ENCODE data around the gene JPH2. TPM values are rescaled to one million over a fixed set of nuclear protein-coding genes. Genes with fewer than 3 reads are reported as not detected.

Gene JPH2
- total and polyA plus RNA-seq, 2 donors, result 40.5 to 83.5 TPM

DNA sequence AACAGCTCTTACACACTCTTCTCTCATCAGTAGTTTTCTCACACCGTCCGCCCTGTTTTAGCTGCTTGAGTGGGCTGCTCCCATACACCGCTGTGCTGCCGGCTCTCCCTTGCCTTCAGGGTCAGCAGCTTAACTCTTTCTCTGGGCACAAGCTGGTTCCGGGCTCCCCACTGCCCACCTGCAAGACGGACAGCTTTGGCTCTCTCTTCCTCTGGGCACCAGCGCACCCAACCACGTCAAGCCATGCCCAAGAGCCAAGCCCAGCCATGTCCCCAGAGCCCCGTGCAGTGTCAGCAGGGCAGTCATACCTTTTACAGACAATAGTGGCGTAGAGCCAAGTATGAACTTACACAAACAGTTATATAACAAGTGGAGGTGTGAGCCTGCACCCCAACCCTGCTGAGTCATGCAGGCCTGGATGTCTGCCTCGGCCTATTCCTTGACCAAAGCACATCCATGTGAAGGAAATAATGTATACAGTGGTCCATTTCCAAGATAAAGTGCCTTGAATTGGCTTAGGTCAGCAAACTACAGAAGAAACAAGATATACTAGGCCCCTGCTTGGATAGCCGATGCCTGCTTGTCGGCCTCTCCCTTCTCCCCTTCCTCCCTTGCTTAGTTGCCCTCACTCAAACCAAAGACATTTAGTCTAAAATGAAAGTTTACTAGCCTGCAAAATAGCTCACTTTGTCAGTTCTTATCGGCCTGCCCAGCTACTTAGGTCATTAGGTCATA is 89.3 kb downstream of the JPH2 start:
- no peaks in the 10 kb centered on the region for H3K36me3 ChIP-seq (ENCODE audit: insufficient read depth)
- WGBS, result 56% methylated on average over 14 of the region's 14 CpGs
- DNase-seq (ENCODE audit: extremely low spot score), result no peak
- H3K4me3 ChIP-seq (ENCODE audit: low read depth, low read length), result no peak overlapping the region
- no peak overlapping the region for H3K27ac ChIP-seq (ENCODE audit: low read depth)
- H3K4me1 ChIP-seq (ENCODE audit: insufficient read depth), result no peaks in the 10 kb centered on the region

DNA sequence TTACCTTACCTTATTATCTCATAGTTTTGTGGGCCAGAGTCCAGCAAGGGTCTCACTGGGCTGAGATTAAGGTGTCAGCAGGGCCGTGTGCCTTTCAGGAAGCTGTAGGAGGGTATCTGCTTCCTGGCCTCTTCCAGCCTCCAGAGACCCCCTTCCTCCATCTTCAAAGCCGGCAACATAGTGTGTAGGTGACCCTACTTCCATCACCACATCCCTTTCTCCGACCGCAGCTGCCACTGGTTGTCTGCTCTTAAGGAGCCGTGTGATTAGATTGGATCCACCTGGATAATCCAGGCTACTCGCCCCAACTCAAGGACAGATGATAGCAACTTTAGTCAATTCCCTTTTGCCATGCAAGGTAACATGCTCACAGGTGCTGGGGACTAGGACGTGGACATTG is 91.2 kb downstream of the JPH2 start:
- no peak overlapping the region for H3K27ac ChIP-seq (ENCODE audit: low read depth)
- no peak for DNase-seq (ENCODE audit: extremely low spot score)
- H3K4me3 ChIP-seq (ENCODE audit: low read depth, low read length), result no peak overlapping the region
- no peaks in the 10 kb centered on the region for H3K4me1 ChIP-seq (ENCODE audit: insufficient read depth)
- H3K36me3 ChIP-seq (ENCODE audit: insufficient read depth), result no peaks in the 10 kb centered on the region
- WGBS, result 69% methylated on average over 7 of the region's 7 CpGs

DNA sequence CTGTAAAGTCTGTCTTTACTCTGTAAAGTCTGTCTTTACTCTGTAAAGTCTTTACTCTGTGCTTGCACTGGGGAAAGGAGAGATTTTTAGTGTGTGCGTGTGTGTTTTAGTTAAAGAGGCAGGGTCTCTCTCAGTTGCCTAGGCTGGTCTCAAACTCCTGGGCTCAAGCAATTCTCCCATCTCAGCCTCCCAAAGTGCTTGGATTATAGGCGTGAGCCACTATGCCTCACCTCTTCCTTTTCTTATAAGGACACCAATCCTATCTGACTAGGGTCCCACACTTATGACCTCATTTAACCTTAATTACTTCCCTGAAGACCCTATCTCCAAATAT is 93.8 kb downstream of the JPH2 start:
- Histone ChIP-seq H3K36me3 (ENCODE audit: insufficient read depth) (no peaks in the 10 kb centered on the region), H3K4me1 (ENCODE audit: insufficient read depth) (no peaks in the 10 kb centered on the region), H3K4me3 (ENCODE audit: low read depth, low read length) (no peak overlapping the region), H3K27ac (ENCODE audit: low read depth) (no peak overlapping the region)
- 80% methylated on average over 2 of the region's 2 CpGs for WGBS
- no peak for DNase-seq (ENCODE audit: extremely low spot score)

DNA sequence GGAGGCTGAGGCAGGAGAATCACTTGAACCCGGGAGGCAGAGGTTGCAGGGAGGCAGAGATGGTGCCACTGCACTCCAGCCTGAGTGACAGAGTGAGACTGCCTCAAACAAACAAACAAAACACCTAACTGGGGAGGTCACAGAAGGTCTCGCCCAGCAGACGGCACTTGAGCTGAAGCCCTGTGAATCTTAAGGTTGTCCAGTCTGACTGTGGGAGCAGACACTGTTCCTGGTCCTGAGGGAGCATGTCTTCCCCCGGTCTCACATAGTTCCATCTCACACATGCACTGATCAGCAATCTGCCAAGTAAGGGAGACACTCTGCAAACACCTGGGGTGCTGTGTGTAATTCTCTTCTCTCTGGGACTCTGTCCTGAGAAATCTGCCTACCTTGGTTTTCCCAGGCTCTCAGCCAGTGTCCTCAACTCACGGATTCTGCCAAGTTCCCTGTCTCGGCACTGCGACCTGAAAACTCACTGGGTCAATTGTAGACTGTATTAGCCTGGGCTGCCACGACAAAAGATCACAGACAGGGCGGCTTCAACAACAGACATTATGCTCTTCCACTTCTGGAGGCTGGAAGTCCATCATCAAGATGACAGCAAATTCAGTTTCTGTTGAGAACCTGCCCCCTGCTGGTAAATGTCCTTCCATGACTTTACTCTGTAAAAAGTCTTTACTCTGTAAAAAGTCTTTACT is 94.3 kb downstream of the JPH2 start:
- no peak for DNase-seq (ENCODE audit: extremely low spot score)
- Histone ChIP-seq H3K4me3 (ENCODE audit: low read depth, low read length) (no peak overlapping the region), H3K27ac (ENCODE audit: low read depth) (no peak overlapping the region), H3K36me3 (ENCODE audit: insufficient read depth) (no peaks in the 10 kb centered on the region), H3K4me1 (ENCODE audit: insufficient read depth) (no peaks in the 10 kb centered on the region)
- 70% methylated on average over 9 of the region's 9 CpGs for WGBS

DNA sequence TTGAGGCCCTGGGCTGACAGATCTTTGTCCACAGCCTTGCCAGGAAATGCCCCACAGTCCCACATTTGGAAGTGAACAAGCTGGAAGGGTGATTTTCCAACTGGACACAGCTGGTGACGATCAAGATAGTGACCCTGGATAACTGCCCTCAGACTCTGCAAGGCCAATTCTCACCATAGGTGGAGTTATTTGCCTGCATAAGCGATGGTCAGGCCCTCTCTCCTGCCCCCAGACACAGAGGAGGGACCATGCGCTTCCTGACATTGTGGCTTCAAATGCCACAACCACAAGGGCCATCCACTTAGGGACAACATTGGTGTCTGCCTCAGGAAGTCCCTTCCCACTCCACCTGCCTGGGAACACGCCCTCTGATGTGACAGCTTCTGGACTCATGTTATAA is 96.0 kb downstream of the JPH2 start:
- DNase-seq (ENCODE audit: extremely low spot score), result no peak
- no peaks in the 10 kb centered on the region for H3K36me3 ChIP-seq (ENCODE audit: insufficient read depth)
- no peaks in the 10 kb centered on the region for H3K4me1 ChIP-seq (ENCODE audit: insufficient read depth)
- no peak overlapping the region for H3K4me3 ChIP-seq (ENCODE audit: low read depth, low read length)
- WGBS, result 55% methylated on average over 4 of the region's 4 CpGs
- no peak overlapping the region for H3K27ac ChIP-seq (ENCODE audit: low read depth)

DNA sequence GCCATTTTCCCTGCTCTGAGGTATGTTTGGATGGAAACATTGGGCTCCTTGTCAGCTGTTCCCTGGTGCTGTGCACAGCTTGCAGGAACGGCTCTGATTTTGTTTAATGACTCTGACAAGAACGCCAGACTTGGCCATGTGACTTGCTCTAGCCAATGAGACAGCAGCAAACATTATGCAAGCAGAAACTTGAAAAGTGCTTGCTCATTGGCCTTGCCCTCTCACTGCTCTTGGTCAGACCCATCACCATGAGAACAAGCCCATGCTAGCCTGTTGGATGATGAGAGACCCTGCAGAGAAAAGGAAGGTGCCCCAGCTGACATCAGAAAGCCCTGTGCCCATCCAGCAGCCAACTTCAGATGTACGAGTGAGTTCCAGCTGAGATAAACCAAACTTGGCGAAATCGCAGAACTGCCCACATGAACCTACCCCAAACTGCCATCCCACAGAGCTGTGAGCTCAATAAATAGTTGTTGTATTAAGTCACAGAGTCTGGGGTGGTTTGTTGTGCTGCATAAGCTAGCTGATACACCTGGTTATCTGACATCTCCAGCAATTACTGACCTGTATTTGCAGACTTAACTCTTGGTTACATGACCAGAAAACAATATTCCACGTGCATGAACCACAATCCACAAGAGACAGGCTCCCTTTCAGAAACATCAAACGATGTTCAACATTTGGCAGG is 96.9 kb downstream of the JPH2 start:
- no peak for DNase-seq (ENCODE audit: extremely low spot score)
- no peaks in the 10 kb centered on the region for H3K36me3 ChIP-seq (ENCODE audit: insufficient read depth)
- H3K4me1 ChIP-seq (ENCODE audit: insufficient read depth), result no peaks in the 10 kb centered on the region
- H3K27ac ChIP-seq (ENCODE audit: low read depth), result no peak overlapping the region
- no peak overlapping the region for H3K4me3 ChIP-seq (ENCODE audit: low read depth, low read length)
- WGBS, result 63% methylated on average over 7 of the region's 7 CpGs

DNA sequence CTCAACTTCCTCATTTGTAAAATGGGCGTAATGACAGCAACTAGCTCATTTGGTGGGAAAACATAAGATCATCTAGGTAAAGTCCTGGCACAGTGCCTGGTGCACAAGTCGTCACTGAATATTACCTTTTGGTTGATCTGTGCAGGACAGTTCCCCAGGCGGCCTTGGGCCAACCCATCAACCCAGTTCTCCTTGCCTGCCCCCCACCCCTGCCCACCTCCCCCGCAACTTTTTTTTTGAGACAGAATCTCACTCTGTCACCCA is 99.2 kb downstream of the JPH2 start:
- H3K36me3 ChIP-seq (ENCODE audit: insufficient read depth), result no peaks in the 10 kb centered on the region

DNA sequence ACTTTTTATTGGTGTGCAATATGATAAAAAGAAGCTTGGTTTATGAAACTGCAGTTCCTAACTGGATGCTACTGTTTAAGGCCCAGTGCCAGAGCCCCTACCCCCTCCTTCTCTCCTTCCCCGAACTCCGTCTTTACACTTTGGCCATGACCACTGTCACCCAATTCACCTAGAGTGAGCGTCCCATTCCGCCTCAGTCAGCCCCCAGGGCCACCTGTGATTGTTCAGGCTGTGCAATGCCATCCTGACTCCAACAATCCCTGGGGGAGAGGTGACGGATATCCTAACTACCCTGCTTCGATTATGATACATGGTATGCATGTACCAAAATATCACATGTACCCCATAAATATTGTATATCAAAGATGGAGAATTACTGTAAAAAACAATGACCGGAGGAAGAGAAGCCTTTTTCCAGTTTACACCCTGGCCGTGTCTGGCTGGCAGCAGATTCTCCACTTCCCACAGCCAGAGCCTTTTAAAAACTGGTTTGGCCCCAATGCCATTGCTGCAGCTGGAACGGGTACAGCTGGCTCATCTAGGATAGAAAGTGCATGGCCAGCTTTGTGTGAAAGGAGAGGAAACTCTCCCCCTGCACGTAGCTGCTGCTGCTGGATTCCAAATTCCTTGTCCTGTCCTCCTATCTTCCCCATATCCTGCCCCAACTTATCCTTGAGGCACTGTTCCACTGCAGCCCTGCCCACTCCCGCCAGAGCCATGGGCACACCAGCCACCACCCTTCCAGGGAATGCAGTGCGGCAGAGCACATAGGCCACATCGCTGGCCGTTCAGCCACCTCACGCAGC is 99.7 kb downstream of the JPH2 start:
- DNase-seq (ENCODE audit: extremely low spot score), result no peak

More for the DNA sequence above, 99.2 kb downstream of the JPH2 start:
- no peak overlapping the region for H3K4me3 ChIP-seq (ENCODE audit: low read depth, low read length)
- 85% methylated on average over 4 of the region's 4 CpGs for WGBS
- DNase-seq (ENCODE audit: extremely low spot score), result no peak
- no peaks in the 10 kb centered on the region for H3K4me1 ChIP-seq (ENCODE audit: insufficient read depth)
- H3K27ac ChIP-seq (ENCODE audit: low read depth), result no peak overlapping the region

DNA sequence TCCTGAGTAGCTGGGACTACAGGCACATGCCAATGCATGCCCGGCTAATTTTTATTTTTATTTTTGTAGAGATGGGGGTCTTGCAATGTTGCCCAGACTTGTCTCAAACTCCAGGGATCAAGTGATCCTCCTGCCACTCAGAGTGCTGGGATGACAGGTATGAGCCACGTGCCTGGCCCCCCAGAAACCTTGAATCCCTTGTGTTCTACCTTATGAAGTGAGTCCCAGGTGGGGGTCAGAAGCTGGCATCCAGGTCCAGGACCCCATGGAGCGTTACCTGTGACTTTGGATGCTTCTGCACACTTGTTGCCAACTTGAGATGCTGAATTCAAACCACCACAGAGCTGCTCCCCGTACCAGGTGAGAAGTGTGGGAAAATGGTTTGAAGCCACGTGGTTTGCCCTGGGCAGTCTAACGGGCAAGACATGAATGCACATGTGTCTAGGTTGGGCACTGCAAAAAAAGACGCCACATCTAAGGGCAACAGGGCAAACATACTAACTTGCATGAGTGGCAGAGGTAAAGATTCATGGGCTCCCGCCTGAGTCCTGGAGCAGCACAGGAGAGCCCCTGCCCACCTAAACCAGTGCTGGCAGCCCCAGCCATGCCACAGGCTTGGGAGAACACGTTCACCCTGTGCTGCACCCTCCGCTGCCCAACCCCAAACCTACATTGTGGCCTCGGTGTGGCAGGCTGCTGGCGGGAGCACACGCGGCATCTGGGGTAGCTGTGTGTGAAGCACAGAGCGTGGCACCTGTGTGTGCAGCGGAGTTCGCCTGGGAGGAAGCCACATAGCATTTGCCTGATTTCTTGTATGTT is 101.2 kb downstream of the JPH2 start:
- 85% methylated on average over 17 of the region's 17 CpGs for WGBS
- H3K36me3 ChIP-seq (ENCODE audit: insufficient read depth), result no peaks in the 10 kb centered on the region
- no peak overlapping the region for H3K27ac ChIP-seq (ENCODE audit: low read depth)
- no peak for DNase-seq (ENCODE audit: extremely low spot score)
- H3K4me1 ChIP-seq (ENCODE audit: insufficient read depth), result no peaks in the 10 kb centered on the region
- H3K4me3 ChIP-seq (ENCODE audit: low read depth, low read length), result no peak overlapping the region

More for the DNA sequence above, 99.7 kb downstream of the JPH2 start:
- 52% methylated on average over 15 of the region's 15 CpGs for WGBS
- no peaks in the 10 kb centered on the region for H3K4me1 ChIP-seq (ENCODE audit: insufficient read depth)
- H3K36me3 ChIP-seq (ENCODE audit: insufficient read depth), result no peaks in the 10 kb centered on the region
- no peak overlapping the region for H3K27ac ChIP-seq (ENCODE audit: low read depth)
- H3K4me3 ChIP-seq (ENCODE audit: low read depth, low read length), result no peak overlapping the region

DNA sequence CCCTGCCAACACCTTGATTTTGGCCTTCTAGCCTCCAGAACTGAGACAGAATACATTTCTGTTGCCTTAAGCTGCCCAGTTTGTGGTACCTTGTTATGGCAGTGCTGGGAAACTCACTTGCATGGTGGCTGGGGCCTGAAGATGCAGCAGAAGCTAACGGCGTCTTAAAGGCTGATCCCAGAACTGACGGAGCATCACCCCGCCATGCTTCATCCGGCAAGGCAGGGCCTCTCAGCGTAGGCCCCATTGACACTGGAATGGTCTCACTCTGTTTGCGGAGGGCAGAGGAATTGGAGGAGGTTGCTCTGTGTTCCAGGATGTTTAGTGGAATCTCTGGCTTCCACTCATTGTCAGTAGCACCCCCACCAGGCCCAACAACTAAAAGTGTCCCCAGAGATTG is 102.1 kb downstream of the JPH2 start:
- DNase-seq (ENCODE audit: extremely low spot score), result no peak
- Histone ChIP-seq H3K4me1 (ENCODE audit: insufficient read depth) (no peaks in the 10 kb centered on the region), H3K4me3 (ENCODE audit: low read depth, low read length) (no peak overlapping the region), H3K36me3 (ENCODE audit: insufficient read depth) (no peaks in the 10 kb centered on the region), H3K27ac (ENCODE audit: low read depth) (no peak overlapping the region)
- WGBS, result 96% methylated on average over 7 of the region's 7 CpGs

DNA sequence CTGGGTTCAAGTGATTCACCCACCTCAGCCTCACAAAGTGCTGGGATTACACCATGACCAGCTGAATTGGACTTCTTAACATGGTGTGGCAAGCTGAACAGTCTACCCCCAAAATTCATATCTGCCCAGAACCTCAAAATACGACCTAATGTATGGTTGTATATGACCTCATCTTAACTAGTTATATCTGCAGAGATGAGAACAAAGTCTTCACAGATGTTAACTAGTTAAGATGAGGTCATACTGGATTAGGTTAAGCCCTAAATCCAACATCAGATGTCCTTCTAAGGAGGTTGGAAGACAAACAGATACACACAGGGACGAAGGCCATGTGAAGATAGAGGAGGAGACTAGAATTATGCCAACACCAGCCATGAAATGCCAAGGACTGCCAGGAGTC is 102.5 kb downstream of the JPH2 start:
- DNase-seq (ENCODE audit: extremely low spot score), result no peak
- 67% methylated on average over 2 of the region's 2 CpGs for WGBS
- H3K4me1 ChIP-seq (ENCODE audit: insufficient read depth), result no peaks in the 10 kb centered on the region
- no peak overlapping the region for H3K27ac ChIP-seq (ENCODE audit: low read depth)
- no peak overlapping the region for H3K4me3 ChIP-seq (ENCODE audit: low read depth, low read length)
- H3K36me3 ChIP-seq (ENCODE audit: insufficient read depth), result no peaks in the 10 kb centered on the region

DNA sequence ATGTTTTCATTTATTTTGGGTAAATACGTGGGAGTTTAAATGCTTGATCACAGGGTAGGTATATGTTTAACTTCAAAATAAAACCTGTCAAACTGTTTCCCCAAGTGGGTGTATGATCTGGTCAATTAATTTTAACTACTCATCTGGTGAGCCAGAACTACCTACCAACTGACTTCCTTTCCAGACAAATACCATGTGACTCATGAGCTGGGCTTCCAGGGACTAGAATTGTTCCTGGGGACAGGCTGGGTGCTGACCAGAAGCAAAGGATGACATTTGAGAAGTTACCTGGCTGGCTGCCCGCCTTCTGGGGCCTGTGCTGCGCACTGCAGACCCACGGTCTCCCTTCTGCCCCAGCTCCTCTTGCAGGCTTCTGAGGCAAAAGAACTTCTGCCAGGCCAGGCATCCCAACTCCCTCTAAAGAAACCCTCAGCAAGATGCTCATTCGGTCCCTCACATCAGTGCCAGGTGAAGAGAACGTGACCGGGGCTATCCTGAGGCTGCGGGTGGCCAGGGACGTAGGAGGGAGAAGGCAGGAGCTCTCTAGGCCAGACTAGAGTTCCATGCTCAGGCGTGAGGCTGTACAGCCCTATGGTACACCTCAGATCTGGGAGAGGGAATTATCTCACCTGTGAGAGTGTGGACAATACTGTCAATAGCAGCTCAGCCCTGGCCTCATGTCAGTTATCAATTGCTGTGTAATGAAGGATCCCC is 103.6 kb downstream of the JPH2 start:
- 82% methylated on average over 10 of the region's 10 CpGs for WGBS
- no peak overlapping the region for H3K4me3 ChIP-seq (ENCODE audit: low read depth, low read length)
- H3K4me1 ChIP-seq (ENCODE audit: insufficient read depth), result no peaks in the 10 kb centered on the region
- no peaks in the 10 kb centered on the region for H3K36me3 ChIP-seq (ENCODE audit: insufficient read depth)
- no peak for DNase-seq (ENCODE audit: extremely low spot score)
- H3K27ac ChIP-seq (ENCODE audit: low read depth), result no peak overlapping the region

DNA sequence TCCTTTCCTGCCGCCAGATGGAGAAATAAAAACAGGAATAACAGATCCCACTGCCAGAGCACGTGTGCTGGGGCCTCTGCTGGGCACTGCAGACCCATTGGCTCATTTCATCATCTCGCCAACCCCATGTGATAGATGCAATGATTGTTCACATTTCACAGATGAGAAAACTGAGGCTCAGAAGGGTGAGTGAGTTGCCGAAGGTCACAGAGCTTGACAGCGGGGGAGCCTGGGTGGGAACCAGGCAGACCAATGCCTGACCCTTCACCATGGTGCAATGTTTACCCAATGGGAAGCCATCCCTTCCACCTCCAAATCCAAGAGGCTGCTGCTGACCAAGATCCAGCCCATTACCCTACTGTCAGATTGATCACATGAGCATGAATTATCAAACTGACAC is 105.1 kb downstream of the JPH2 start:
- H3K4me3 ChIP-seq (ENCODE audit: low read depth, low read length), result no peak overlapping the region
- H3K4me1 ChIP-seq (ENCODE audit: insufficient read depth), result no peaks in the 10 kb centered on the region
- no peak for DNase-seq (ENCODE audit: extremely low spot score)
- 82% methylated on average over 5 of the region's 5 CpGs for WGBS
- H3K36me3 ChIP-seq (ENCODE audit: insufficient read depth), result no peaks in the 10 kb centered on the region
- no peak overlapping the region for H3K27ac ChIP-seq (ENCODE audit: low read depth)
